Fibroblast of mammary gland (primary cell): ENCODE data around the gene PEAR1.

ENCODE experiments used
- DNase-seq: peaks from one replicate; pipeline ENCODE4 v3.0.0-alpha.2; 2010; ENCODE audit warnings: low read depth
- H3K4me3 ChIP-seq: 2 replicates; pipeline ENCODE4 v1.5.1; 2011; ENCODE audit warnings: low read depth, mild to moderate bottlenecking, low read length, moderate library complexity; ENCODE audit not compliant: control insufficient read depth
- CTCF ChIP-seq: conservative IDR thresholded peaks from 2 replicates; pipeline ENCODE4 v1.5.1; 2011; ENCODE audit warnings: low read depth, low read length, inconsistent platforms; ENCODE audit not compliant: control insufficient read depth, insufficient read depth

PEAR1 gene

GRCh38 chr1:156860113-156860627 lies 33.3 kb upstream of the PEAR1 start:
- peak overlapping the region; percentile 0 for H3K4me3 ChIP-seq
- peak; percentile 65 for TF ChIP-seq CTCF
- DNase-seq, result peak; percentile 31

GRCh38 chr1:156860628-156861423 lies 32.7 kb upstream of the PEAR1 start, which contains the start of gene NTRK1:
Gene NTRK1 (plus strand): TSS chr1:156860865. CDS start chr1:156860935, 70 bp downstream.
- no peak for TF ChIP-seq CTCF
- H3K4me3 ChIP-seq, result peak within 1 kb of the TSS; percentile 0
- DNase-seq, result no peak

GRCh38 chr1:156862584-156862983 lies 30.9 kb upstream of the PEAR1 start:
- no peak for DNase-seq
- no peak for TF ChIP-seq CTCF
- H3K4me3 ChIP-seq, result no peak overlapping the region

- H3K4me3 ChIP-seq, result no peak overlapping the region
- TF ChIP-seq CTCF, result no peak
- no peak for DNase-seq
These were observed 30.4 kb upstream of the PEAR1 start for GRCh38 chr1:156862997-156863599.

GRCh38 chr1:156863631-156864030 lies 29.9 kb upstream of the PEAR1 start:
- DNase-seq, result no peak
- no peak overlapping the region for H3K4me3 ChIP-seq
- TF ChIP-seq CTCF, result no peak

GRCh38 chr1:156864796-156865195 lies 28.7 kb upstream of the PEAR1 start:
- H3K4me3 ChIP-seq, result no peak overlapping the region
- DNase-seq, result no peak
- TF ChIP-seq CTCF, result no peak
